Measurements from ENCODE around the gene CD22.

The CD22 gene

DNA sequence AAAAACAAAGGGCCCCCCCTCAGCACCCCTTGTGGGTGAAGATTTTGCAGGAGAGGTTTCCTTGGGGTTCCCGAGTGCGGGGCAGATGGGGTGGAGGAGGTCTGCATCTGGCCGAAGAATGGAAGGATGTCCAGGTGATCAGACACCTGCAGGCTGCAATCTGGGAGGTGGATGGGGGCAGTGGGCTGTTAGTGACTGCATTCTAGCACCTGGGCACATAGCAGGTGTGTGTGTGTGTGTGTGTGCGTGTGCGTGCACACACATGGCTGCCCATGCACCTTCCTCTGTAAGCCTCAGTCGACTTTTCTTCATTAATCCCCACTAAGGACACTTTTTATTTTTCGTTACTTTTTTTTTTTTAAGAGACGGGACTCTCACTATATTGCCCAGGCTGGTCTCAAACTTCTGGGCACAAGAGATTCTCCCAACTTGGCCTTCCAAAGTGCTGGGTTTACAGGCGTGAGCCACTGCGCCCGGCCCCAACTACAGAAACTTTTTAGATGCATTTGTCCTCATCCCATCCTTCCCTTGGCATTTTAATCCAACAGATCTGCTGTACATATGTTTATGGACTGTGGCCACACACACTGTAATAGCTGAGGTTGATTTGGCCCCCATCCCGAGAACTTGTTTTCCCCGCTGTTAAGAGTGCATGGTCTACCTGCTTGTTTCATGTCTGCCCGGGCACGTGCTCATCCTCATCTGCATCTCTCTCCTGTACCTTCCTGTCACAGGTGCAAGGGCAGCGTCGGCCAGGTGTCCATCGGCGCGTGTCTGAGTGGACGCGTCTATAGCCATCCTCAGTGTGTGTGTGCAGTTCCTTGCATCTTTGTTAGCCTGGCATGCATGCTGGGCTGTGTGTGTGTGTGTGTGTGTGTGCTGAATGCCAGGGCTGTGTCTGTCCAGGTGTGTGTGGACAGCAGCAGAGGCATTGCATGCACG is 36.3 kb upstream of the CD22 start:
- no peak overlapping the region for H3K4me3 ChIP-seq (ENCODE audit: low read depth, low read length)
- DNase-seq (ENCODE audit: low read depth) = no peak
- TF ChIP-seq, protein P1, sequence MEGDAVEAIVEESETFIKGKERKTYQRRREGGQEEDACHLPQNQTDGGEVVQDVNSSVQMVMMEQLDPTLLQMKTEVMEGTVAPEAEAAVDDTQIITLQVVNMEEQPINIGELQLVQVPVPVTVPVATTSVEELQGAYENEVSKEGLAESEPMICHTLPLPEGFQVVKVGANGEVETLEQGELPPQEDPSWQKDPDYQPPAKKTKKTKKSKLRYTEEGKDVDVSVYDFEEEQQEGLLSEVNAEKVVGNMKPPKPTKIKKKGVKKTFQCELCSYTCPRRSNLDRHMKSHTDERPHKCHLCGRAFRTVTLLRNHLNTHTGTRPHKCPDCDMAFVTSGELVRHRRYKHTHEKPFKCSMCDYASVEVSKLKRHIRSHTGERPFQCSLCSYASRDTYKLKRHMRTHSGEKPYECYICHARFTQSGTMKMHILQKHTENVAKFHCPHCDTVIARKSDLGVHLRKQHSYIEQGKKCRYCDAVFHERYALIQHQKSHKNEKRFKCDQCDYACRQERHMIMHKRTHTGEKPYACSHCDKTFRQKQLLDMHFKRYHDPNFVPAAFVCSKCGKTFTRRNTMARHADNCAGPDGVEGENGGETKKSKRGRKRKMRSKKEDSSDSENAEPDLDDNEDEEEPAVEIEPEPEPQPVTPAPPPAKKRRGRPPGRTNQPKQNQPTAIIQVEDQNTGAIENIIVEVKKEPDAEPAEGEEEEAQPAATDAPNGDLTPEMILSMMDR (IDR thresholded peaks at IDR 0.05; ENCODE audit: control insufficient read depth, extremely low read depth, insufficient read depth) = no peak

DNA sequence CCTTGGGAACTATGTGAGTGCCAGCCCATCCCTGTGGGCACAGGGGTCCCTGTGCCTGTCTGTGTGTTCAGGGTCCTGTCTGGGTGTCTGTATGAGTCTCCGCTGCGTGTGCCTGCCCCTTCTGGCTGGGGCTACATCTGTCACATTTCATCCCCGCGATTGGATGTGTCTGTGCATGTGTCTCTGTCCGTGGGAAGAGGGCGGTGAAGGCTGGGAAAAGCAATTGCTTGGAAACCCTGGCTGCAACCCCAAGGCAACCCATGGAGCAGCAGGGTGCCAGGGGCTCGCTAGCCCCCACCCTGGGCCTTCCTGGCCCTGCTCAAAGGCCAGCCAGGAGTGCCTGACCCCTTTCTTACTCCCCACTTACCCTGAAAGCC is 35.6 kb upstream of the CD22 start:
- no peak overlapping the region for H3K4me3 ChIP-seq (ENCODE audit: low read depth, low read length)
- TF ChIP-seq, protein P1 (IDR thresholded peaks at IDR 0.05; ENCODE audit: control insufficient read depth, extremely low read depth, insufficient read depth) = no peak
- DNase-seq (ENCODE audit: low read depth) = no peak

DNA sequence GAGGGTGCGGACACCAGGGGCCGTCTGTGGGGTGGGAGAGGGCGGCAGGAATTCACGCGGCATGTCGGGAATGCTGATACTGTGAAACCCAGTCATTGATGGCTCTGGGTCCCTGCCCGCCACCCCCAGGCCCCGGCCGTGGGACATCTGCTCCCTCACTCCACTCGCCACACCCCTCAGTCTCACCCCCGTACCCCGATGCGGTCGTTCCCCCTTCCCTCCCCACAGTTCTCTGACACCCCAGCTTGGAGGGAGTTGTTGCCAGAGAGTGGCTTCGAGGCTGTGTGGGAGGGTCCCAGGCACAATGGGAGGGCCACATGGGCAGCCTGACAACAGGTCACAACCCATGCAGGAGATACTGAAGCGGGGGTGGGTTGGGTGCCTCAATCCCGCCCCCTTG is 35.2 kb upstream of the CD22 start:
- no peak overlapping the region for H3K4me3 ChIP-seq (ENCODE audit: low read depth, low read length)
- TF ChIP-seq, protein P1 (IDR thresholded peaks at IDR 0.05; ENCODE audit: control insufficient read depth, extremely low read depth, insufficient read depth) = no peak
- DNase-seq (ENCODE audit: low read depth) = no peak

DNA sequence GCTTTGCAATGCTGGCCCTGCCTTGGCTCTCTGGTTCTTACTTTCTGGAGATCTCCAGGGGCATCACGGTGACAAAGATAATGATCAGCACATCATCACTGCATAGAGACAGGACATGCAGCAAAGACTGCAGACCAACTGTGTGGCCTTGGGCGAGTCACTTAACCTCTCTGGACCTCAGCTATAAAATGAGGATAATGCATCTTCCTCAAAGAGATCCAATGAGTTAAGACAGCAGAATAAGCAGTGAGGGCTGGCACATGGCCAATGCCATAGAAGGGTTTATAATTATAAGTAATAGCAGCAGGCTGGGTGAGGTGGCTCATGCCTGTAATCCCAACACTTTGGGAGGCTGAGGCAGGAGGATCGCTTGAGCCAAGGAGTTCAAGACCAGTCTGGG is 34.7 kb upstream of the CD22 start:
- H3K4me3 ChIP-seq (ENCODE audit: low read depth, low read length) = no peak overlapping the region
- DNase-seq (ENCODE audit: low read depth) = no peak
- TF ChIP-seq, protein P1 (IDR thresholded peaks at IDR 0.05; ENCODE audit: control insufficient read depth, extremely low read depth, insufficient read depth) = no peak

DNA sequence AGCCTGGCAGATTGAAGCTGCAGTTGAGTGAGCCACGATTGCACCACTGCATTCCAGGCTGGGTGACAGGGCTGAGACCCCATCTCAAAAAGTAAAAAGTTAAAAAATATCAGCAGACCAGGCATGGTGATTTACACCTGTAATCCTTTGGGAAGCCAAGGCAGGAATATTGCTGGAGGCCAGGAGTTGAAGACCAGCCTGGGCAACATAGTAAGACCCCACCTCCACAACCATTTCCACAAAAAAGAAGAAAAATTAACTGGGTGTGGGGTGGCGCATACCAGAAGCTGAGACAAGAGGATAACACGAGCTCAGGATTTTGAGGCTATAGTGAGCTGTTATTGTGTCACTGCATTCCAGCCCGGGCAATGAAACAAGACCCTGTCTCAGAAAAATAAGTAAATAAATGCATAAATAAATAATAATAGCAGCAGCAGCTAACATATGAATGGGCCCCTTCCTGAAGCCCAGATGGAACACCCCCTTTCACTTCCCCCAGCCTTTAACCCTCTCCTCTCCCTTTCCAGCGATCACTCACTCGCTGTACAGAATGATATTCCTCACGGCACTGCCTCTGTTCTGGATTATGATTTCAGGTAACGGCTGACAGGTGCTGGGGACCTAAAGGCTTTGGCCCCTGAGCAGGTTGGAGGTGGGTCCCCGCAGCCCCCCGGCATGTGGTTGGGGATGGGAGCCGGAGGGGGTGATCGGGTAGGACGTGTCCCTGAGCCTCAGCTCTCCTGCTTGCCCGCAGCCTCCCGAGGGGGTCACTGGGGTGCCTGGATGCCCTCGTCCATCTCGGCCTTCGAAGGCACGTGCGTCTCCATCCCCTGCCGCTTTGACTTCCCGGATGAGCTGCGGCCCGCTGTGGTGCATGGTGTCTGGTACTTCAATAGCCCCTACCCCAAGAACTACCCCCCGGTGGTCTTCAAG is 33.9 kb upstream of the CD22 start:
- H3K4me3 ChIP-seq (ENCODE audit: low read depth, low read length) = no peak overlapping the region
- DNase-seq (ENCODE audit: low read depth) = no peak
- TF ChIP-seq, protein P1 (IDR thresholded peaks at IDR 0.05; ENCODE audit: control insufficient read depth, extremely low read depth, insufficient read depth) = no peak

DNA sequence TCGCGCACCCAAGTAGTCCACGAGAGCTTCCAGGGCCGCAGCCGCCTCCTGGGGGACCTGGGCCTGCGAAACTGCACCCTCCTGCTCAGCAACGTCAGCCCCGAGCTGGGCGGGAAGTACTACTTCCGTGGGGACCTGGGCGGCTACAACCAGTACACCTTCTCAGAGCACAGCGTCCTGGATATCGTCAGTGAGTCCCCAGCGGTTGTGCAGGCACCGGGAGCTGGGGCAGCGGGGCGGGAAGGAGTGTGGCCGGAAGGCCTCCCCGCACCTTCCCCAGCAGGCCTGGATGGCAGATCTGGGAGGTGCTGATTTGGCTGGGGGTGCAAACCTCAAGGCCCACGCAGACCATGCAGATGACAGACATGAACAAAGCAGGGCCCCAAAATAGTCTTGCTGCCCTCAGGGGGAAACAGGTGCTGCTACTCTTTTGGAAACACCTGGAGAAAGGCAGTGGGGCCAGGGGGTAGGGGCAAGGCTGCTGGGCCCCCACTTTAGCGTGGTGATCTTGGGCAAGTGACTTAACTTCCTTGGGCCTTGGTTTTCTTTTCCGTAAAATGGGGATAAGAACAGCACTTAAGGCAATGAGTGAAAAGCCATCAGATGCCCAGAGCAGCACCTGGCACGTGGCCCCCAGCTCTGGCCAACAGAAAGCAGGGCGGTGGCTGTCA is 33.1 kb upstream of the CD22 start:
- no peak for DNase-seq (ENCODE audit: low read depth)
- TF ChIP-seq, protein P1 (IDR thresholded peaks at IDR 0.05; ENCODE audit: control insufficient read depth, extremely low read depth, insufficient read depth) = no peak
- no peak overlapping the region for H3K4me3 ChIP-seq (ENCODE audit: low read depth, low read length)
